ENCODE data around the gene CNIH4.
A peak's percentile ranks its signal among the peaks of the same experiment; 100 is the strongest.
"Not testable (repeated sequence)": the region's sequence is repeated elsewhere in the genome, so short reads cannot be mapped to it uniquely, and the experiment has no call there.

The CNIH4 gene

DNA sequence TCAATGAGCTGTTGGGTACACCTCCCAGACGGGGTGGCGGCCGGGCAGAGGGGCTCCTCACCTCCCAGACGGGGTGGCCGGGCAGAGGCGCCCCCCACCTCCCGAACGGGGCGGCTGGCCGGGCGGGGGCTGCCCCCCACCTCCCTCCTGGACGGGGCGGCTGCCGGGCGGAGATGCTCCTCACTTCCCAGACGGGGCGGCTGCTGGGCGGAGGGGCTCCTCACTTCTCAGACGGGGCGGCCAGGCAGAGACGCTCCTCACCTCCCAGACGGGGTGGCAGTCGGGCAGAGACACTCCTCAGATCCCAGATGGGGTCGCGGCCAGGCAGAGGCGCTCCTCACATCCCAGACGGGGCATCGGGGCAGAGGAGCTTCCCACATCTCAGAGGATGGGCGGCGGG, 7.0 kb upstream of the CNIH4 start:
- not testable (repeated sequence) for DNase-seq

DNA sequence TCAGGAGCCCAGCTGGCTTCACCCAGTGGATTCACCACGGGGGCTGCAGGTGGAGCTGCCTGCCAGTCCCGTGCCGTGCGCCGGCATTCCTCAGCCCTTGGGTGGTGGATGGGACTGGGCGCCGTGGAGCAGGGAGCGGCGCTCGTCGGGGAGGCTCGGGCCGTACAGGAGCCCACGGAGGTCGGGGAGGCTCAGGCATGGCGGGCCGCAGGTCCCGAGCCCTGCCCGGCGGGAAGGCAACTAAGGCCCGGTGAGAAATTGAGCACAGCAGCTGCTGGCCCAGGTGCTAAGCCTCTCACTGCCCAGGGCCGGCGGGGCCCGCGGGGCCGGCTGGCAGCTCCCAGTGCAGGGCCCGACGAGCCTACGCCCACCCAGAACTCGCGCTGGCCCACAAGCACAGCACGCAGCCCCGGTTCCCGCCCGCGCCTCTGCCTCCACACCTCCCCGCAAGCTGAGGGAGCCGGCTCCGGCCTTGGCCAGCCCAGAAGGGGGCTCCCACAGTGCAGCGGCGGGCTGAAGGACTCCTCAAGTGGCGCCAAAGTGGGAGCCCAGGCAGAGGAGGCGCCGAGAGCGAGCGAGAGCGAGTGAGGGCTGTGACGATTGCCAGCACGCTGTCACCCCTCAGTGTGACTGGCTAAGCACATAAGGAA, 4.1 kb upstream of the CNIH4 start:
- DNase-seq = not testable (repeated sequence)

DNA sequence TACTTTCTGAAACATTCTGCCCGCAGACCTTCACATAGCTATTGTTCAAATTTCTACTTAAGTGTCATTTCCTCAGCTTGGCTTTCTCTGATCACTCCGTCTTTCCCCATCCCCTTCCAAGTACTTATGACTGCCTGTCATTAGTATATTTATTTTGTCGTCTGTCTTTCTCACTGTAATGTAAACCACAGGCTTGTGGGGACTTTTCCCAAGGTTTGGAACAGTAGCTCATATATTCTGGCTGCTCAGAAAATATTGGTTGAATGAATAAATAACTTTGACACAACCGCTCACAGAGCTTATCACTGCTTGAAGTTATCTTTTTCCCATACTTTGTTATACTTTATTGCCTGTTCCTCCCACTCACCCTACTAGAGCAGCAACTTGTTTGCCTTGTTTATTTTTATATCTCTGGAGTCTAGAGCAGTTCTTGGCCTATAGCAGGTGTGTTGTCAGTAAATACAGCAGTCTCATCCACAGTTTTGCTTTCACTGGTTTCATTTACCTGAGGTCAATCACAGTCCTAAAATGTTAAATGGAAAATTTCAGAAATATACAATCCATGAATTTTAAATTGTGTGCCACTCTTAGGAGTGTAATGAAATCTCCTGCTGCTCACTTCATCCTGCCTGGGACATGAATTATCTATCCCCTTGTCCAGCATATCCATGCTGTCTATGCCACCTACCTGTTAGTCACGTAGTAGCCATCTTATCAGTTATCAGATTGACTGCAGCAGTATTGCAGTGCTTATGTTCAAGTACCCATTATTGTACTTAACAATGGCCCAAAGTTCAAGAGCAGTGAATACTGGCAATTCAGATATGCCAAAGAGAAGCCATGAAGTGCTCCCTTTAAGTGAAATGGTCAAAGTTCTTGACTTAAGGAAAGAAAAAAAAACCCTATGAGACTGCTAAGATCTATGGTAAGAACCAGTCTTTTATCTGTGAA, 2.4 kb upstream of the CNIH4 start:
- DNase-seq = no peak

DNA sequence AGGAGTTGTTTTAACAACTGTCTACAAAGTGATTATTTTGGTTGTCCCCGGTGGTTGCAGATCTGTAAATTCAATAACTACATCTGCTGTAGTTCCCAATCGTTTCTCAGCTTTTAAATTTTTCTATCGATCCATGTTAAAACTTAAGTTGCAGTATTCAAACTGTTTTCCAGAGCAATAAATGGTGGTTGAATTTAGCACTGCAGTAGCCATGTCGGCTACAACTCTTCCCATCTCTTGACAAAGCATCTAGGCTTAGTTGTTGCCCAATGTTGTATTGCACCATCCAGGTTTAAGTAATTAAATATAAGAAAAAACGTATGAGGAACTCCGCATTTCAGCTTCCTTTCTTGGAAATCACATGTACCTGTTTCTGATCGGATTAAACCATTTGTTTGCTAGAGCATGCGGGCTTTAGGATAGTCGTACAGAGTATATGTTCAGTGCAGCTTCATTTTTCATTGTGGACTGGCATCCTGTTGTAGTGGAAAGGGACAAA, 996 bp downstream of the CNIH4 start:
- DNase-seq = no peak

DNA sequence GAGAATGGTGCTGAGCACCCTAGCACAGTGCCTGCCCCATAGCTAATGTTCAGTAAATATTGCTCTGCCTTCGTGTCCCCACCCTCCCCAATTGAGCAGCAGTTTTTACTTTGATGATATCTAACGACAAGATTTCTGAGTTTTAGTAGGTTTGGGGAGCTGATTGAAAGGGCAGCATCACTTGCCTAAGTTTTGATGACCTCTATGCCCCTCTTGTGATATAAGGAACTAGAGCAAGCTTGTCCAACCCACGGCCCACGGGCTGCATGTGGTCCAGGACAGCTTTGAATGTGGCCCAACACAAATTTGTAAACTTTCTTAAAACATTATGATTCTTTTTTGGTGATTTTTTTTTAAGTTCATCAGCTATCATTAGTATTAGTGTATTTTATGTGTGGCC, 1.6 kb downstream of the CNIH4 start:
- no peak for DNase-seq

DNA sequence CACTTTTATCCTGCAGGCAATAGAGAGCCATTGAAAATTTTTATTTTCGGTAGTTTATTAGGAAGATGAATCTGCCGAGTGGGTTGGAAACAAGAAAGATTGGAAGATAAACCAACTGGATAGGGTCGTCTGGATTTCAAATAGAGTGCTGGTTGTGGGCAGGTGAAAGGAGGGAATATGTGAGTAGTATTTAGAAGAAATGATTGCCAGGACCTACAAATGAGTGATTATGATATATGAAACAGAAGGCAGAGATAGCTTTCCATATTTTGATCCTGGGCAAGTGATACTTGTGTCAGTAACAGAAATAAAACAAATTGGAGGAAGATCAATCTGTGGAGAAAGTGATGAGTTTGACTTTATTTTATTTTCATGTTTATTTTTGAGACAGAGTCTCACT, 2.5 kb downstream of the CNIH4 start:
- DNase-seq = no peak

DNA sequence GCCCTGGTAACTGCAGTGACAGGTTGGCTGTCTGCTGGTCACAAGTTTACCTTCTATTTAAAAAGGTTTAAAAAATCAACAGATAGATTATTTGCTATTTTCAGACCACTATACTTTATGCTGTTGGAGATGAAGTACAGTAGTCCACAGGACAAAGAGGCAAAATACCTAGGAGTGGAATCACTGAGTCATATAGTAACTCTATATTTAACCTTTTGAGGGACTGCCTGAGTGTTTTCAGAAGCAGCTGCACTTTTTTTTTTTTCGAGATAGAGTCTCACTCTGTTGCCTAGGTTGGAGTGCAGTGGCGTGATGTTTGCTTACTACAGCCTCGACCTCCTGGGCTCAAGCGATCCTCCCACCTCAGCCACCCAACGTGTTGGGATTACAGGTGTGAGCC, 11.7 kb downstream of the CNIH4 start:
- DNase-seq = no peak

DNA sequence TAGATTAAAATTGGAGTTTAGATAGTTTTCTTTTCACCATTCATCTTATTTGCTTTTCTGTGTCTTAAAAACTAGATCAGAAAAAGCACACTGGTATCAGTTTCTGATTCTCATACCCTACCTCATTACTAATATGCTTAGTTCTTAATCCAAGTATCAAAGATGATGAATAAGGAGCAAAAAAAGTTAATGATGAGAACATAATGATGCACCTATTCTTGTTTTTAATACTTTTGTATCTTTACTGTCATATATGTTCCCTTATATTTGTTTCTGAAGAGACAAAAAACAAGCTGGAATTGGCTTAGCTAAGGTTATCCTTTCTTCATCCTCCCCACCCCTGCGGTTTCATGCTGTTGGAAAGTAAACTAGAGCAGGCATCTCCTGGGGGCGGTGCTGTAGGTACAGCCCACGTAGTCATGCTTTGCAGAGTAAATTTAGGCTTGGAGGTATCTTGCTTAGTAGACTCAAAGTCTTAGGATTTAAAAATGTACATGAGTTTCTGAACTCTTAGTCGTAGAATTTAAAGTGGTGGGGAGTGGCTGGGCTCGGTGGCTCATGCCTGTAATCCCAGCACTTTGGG, 16.4 kb downstream of the CNIH4 start:
- DNase-seq = no peak

DNA sequence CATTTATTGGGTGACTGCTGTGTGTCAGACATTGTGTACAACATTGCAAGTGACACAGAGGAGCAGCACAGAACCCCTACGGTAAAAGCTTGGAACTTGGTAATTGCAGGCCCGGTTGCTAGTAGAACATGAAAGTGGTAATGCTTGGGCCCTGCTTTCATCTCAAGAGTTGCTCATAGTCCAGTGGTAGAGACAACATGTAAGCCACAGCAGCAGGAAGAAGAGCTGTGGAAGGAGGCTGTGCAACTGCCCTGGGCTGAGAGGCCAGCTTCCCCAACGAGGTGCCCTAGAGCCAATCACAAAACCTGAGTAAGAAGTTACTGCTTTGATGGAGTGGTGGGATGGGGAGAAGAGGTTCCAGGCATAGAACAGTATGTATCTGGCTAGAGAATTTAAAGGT, 18.4 kb downstream of the CNIH4 start:
- no peak for DNase-seq

DNA sequence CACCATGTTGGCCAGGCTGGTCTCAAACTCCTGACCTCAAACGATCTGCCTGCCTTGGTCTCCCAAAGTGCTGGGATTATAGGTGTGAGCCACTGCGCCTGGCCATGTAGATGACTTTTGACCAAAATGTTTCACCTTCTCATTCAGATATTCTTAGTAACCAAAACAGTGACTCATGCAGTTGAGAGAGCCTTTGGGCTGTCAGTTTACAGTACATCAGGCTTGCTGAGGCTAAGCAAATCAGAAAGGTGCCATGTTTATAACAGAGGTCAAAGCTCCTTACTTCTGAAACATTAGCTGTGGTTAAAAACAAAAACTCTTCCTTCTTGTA, 21.0 kb downstream of the CNIH4 start:
- DNase-seq = peak; percentile 64

DNA sequence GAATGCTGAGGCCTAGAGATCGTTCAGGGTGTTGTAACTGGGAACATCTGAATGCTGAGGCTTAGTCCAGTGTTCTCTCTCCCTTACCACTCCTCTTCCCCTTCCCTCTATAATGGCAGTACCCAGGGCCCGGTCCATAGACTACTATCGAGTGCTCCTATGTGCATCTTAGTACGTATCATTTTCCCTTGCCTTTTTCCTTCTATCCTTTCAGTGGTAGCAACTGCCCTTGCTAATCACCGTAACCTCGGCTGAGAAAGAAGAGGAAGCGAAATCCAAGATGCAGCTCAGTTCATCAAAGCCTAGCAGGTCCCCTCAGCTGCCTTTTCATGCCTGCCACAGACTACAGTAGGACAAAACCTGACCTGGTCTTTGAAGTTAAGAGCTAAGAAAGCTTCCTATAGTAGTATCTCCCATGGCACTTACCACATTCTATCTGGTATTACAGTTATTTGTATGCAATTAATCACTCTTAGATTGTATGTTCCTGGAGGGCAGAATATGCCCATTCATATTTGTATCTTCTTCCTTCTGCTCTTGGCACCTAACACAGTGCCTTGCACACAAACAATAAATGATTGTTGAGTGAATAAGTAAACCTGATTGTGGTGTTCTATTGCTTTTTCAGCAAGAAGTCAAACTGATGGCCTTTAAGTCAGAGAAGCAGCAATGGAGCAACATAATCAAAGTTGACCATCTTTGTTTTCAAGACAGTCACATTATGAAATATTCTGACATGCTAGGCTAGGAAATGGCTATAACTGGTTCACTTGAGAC, 22.4 kb downstream of the CNIH4 start:
- no peak for DNase-seq

DNA sequence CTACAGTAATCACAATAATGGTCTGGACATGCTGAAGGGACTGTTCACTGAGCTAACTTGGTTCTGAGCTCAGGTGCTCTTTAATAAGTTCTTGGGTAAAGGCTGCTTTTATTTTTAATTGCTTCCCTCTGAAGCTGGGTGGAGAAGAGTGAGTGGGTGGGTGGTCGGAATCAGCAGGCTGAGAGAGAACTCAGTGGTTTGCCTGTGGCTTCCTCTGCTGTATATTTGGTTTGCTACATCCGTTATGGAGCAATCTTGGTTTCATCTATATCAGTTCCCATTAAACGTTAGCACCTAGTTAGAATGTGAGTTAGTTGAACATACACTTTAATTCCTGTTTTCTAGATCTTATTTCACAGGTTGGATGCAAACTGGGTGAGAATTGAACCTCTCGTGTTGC, 23.3 kb downstream of the CNIH4 start:
- peak; percentile 68 for DNase-seq

DNA sequence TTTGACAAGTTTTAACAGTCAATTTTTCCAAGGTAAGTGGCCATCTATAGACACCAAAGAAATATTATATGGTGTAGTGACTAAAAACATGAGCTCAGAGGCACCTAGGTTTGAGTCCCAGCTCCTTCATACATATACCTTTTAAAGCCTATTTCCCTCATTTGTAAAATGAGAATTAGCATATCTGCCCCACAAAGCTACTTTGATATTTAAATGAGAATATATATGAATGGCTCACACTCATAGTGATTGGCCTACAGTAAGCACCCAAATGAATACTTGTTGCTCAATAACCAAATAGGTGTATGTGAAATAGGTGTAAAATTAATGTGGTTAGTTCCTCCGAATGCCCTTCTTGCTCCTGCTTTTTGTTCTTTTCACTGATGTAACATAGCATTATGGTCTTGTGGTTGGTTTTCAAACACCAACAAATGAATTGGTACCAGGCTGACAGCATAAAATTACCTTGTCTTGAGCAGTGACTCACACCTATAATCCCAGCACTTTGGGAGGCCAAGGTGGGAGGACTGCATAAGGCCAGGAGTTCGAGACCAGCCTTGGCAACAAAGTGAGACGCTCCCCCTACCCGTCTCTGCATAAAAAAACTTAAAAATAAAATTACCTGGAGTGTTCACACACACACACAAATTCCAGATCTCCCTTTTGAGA, 25.3 kb downstream of the CNIH4 start:
- DNase-seq = no peak

DNA sequence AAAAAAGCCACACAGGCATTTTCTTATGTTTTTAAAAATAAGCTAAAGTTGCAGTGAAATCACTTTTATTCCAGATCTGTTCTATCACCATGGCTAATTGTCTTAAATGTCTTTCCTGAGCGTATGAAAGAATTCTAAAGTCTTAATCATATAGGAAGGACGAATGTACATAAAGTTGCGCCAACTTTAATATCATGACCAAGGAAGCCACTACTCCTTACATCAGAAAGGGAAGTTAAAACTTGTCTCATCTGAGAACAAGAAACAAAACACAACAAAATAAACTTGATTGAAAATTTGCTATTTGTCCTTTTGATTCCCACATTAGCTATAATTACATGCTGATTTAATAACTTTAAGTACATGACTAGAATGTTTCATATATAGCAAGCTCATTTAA, 26.5 kb downstream of the CNIH4 start:
- no peak for DNase-seq

DNA sequence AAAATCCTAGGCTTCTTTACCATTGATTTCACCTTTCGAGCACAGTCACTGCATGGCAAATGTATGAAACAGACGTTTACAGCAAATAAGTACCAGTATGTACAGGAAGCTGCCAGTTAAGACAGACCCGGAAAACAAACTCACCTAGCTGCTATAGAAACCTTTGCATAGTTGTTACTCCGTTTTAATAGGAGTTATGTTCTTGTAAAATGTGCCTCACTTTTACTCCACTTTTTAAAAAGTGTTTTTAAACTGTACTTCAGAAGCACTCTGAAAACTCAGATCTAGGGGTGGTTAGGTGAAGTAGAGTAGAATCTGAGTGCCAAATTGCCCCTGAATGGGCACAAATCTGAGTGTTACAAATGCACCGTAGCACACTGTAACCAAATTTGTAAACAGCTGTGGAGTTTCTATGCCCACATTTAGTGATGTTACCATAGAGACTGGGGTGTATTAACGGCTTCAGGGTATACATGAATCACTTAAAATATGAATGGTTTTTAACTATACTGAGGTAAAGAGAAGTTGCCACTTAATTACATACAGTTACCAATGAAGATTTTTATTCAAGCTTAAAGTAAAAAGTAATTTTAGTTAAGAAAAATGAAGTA, 30.7 kb downstream of the CNIH4 start:
- no peak for DNase-seq

DNA sequence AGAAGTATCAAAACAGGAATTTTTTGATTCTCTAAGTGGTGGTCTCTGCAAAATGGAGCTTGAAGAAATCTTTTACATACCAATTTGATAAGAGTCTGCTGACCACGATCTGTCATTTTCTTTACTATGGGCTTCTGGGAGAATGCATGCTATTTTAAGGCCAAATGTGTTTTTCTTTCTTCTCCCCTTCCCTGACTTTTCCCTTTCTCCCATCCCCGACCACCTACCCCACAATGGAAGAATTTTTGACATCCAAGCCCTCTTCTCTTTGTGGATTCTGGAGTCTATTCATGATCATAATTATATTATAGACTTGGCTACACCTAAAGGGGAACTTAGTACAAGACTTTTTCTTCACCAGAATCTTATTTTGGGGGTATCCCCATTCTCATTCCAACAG, 31.3 kb downstream of the CNIH4 start:
- DNase-seq = no peak

DNA sequence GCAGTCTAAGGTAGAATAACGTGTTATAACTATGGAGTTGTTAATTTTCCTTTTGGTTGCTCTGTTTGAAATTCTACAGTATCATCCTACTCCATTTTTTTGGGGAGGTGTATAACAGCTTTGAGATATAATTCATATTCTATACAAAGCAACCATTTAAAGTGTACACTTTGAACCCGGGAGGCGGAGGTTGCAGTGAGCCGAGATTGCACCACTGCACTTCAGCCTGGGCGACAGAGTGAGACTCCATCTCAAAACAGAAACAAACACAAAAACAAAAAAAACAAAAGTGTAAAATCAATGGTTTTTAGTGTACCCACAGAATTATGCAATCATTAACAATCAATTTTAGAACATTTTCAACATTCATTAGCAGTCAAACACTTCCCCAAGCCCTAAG, 33.8 kb downstream of the CNIH4 start:
- no peak for DNase-seq

DNA sequence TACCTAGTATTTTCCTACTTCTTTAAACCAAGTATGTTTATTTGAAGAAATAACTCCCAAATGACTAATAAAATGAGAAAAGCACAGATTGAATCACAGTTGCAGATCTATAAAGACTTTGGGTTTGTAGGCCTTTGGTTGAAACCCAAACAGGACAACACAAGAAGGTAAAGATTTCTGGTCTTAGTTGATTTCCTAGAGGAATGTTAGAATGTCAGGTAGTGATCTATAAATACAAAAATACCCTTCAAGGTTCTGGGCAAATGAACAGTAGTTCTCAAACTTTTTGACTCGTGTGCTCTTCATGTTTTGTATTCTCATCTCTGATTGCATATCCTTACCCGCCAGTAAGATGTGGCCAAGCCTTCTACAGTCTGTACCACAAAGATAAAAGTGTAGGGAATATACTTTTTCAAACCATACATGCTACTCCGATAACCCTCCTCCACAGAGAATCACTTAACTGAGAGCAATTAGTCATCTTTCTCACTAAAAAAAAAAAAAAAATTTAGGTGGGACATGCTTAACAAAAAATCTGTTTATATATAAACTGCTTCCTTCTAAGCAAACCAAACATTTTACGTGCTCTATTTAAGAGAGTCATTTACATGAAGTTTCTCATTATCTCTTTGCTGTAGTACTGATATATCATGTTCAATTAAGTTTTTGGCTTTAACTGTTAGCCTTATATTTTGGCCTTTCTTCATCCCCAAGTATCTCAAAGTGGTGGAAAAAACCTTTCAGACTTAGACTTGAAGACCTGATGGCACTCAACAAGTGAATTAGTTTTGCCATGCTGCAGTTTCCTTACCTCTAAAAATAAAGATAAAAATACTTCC, 36.0 kb downstream of the CNIH4 start:
- no peak for DNase-seq

DNA sequence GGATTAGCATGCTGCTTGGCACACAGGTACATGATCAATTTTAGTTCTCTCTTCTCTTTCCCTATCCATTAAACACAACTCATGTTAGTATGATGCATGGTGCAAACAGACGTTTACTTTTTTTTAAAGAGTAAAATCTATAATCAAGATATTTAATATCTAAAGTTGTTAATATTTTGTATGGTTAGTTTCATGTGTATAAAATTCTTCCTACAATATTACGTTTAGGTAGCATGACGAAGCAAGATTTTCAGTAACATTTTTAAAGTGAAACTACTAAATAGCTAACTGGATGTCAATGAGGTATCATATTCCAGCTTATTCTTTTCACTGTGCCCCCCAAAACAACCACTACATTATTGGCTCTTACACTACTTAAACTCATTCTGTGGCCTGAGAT, 36.6 kb downstream of the CNIH4 start:
- DNase-seq = no peak

DNA sequence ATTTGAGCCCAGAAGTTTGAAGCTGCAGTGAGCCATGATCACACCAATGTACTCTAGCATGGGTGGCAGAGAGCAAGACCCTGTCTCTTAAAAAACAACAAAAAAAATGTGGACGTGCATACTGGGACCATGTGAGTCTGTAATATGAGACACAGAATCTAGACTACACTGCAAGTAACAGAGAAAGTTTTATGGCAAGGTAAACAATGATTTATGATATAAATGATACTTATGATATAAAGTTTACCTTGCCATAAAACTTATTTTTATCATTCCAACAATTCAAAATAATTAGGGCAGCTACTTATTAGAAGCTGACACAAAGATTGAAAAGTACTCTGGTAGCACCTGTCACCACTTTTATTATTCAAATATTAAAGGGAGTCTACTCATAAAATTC, 43.2 kb downstream of the CNIH4 start:
- no peak for DNase-seq

DNA sequence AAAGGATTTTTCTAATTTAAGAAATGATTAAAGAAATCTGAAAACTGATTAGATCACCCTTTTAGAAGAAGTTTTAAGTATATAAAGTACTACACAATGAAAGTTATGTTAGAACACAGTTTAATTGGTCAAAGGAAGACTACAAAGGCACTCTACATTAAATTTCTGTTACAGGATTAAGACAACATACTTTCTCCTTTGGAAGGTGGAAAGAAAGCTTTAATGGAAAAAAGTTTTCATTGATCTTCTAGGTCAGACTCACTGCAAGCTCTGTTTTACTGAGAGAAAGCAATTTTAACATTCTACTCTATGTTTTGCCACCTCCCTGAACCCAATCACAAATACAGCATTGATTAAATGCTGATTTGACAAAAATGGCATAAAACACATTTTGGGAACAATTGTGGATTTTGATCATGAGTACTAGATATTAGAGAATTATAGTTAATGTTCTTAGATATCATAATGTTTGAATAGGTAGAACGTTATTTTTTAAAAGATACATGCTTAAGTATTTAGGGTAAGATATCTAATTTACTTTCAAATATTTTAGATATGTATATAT, 45.9 kb downstream of the CNIH4 start:
- DNase-seq = no peak

All from activated CD8-positive, alpha-beta memory T cell treated with anti-CD3 and anti-CD28 coated beads for 24 hours (primary cell).